ENCODE data around the gene SMIM27. TPM values are rescaled to one million over a fixed set of nuclear protein-coding genes. Genes with fewer than 3 reads are reported as not detected.

The SMIM27 gene
- total and polyA plus RNA-seq, 2 of the 8 experiments (the other 6 are each of a cell fraction or from before 2014, with no cell fraction given): 3.6 to 18.1 TPM

DNA sequence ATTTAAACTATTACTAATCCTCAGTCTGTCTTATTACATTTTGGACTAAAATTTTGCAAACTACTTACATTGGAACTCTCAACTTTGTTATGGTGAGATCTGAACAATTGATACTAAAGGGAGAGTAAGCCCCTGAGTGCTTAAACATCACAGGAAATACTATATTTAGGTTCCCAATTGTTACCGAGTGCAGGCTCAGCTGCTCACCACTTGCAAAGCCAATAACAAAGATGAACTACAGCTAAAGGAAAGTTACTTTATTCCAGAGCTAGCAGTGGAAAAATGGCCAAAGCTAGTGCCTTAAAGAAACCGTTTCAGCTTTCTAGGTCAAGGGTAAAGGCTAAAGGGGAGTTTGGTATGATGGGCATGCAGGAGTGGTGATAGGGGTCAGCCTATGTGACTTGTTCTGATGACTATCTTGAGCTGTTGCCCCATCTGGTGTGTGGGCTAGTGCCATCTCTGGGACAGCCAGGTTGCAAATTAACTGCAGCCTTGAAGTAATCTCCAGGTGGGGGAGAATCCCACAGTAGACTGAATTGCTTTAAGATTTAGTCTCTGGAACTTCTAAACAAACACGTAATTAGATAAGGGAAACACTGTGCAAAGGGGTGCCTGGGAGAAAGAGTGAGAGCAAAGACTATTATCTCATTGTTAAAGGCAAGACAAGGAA is 28.6 kb downstream of the SMIM27 start:
- ChIA-PET POLR2A (ENCODE audit: partially characterized antibody) (interaction anchor here (1.2 to 2.6 kb wide), 3 partner anchors 30 to 444 kb away, joined by 4 to 9 read pairs (median 5); partner anchors contain the start of gene DNAJA1), CTCF (ENCODE audit: partially characterized antibody) (interaction anchor here (0.6 to 12.2 kb wide), 42 partner anchors 7 to 392 kb away, joined by 3 to 248 read pairs (median 4); partner anchors contain the start of genes ACO1, NDUFB6, SMIM27 and TMEM215)
- Histone ChIP-seq H3K4me2 (ENCODE audit: insufficient read depth in 1 of 2, low read depth in 2 of 2, low read length in 2 of 2) (no peak overlapping the region), H2BK12ac (ENCODE audit: low read depth, low read length) (no peak overlapping the region), H3K18ac (ENCODE audit: extremely low read depth, low read length) (no peak overlapping the region), H3K4me3 (ENCODE audit: extremely low read depth in 1 of 4, insufficient read depth in 2 of 4, low read depth in 3 of 4, low read length in 4 of 4) (no peak overlapping the region), H3K14ac (ENCODE audit: insufficient read length) (no peak overlapping the region), H4K8ac (ENCODE audit: extremely low read depth, insufficient read depth, low read length) (no peak overlapping the region), H3K23ac (ENCODE audit: insufficient read length) (no peak overlapping the region), H4K91ac (replicated peaks; ENCODE audit: insufficient read length, low read length) (no peak overlapping the region), H2BK15ac (ENCODE audit: low read length) (no peak overlapping the region), H3K9ac (replicated peaks in 1 of 4; ENCODE audit: extremely low read depth in 1 of 4, low read depth in 3 of 4, low read length in 3 of 4) (no peak overlapping the region), H3K56ac (replicated peaks; ENCODE audit: insufficient read length, low read depth, low read length) (no peak overlapping the region), H3K4me1 (replicated peaks in 1 of 4; ENCODE audit: control insufficient read depth in 3 of 4, insufficient read depth in 4 of 4, low read length in 3 of 4) (no peaks in the 10 kb centered on the region), H3K27me3 (replicated peaks in 1 of 4; ENCODE audit: control insufficient read depth in 3 of 4, extremely low read depth in 1 of 4, insufficient read depth in 3 of 4, low read length in 3 of 4) (no peaks in the 10 kb centered on the region), H2BK120ac (replicated peaks; ENCODE audit: low read depth, low read length) (no peak overlapping the region), H2AFZ (ENCODE audit: low read length) (peak overlapping the region; percentile 85), H4K20me1 (replicated peaks in 1 of 2; ENCODE audit: control insufficient read depth in 1 of 2, insufficient read depth in 2 of 2, low read length in 2 of 2) (no peaks in the 10 kb centered on the region), H3K79me2 (ENCODE audit: control insufficient read depth in 1 of 2, insufficient read depth in 2 of 2, low read length in 2 of 2) (no peaks in the 10 kb centered on the region), H3K4ac (replicated peaks; ENCODE audit: insufficient read length, low read depth, low read length) (no peak overlapping the region), H3K23me2 (ENCODE audit: low read depth, low read length) (no peaks in the 10 kb centered on the region), H3K36me3 (ENCODE audit: control insufficient read depth in 2 of 4, insufficient read depth in 4 of 4, low read length in 3 of 4) (no peaks in the 10 kb centered on the region), H3K79me1 (ENCODE audit: low read depth, low read length) (no peaks in the 10 kb centered on the region), H2BK5ac (ENCODE audit: low read depth, low read length) (no peak overlapping the region), H3K9me3 (ENCODE audit: insufficient read depth in 2 of 2, low read depth in 1 of 2, low read length in 1 of 2) (no peaks in the 10 kb centered on the region), H2BK20ac (ENCODE audit: low read length) (no peak overlapping the region), H2AK5ac (ENCODE audit: low read depth, low read length) (no peak overlapping the region), H3K27ac (ENCODE audit: low read depth, low read length) (no peak overlapping the region), H4K5ac (ENCODE audit: insufficient read length, low read depth, low read length) (no peak overlapping the region)
- WGBS, 2 experiments (ENCODE audit: extremely low coverage in 1 of 2, insufficient coverage in 1 of 2, insufficient read length in 1 of 2, insufficient replicate concordance in 2 of 2, low coverage in 1 of 2, low lambda C conversion rate in 2 of 2, missing lambda C conversion rate in 1 of 2): 73% methylated on average over 3 of the region's 3 CpGs; no CpG with 5 or more reads in 1 of the 2 experiments
- FAIRE-seq (no peak), DNase-seq (ENCODE audit: low read depth in 1 of 2, low spot score in 2 of 2) (no peak)
- TF ChIP-seq RNF2 (IDR thresholded peaks at IDR 0.05; ENCODE audit: borderline replicate concordance, low read depth, low read length, missing control alignments, poor library complexity, severe bottlenecking) (no peak), SIN3A (conservative IDR thresholded peaks at IDR 0.05 in 1 of 2, IDR thresholded peaks at IDR 0.05 in 1 of 2; ENCODE audit: low read depth in 1 of 2, low read length in 2 of 2) (no peak), ZNF274 (IDR thresholded peaks at IDR 0.05; ENCODE audit: borderline replicate concordance, extremely low read depth, low read length) (no peak), POU5F1 (IDR thresholded peaks at IDR 0.05; ENCODE audit: low read depth, low read length) (no peak), CBX5 (IDR thresholded peaks at IDR 0.05; ENCODE audit: low read depth, low read length) (no peak), RFX5 (IDR thresholded peaks at IDR 0.05; ENCODE audit: borderline replicate concordance, low read depth, low read length) (no peak), TEAD4 (IDR thresholded peaks at IDR 0.05; ENCODE audit: low read depth, low read length) (no peak), HDAC2 (IDR thresholded peaks at IDR 0.05; ENCODE audit: borderline replicate concordance in 1 of 2, low read depth in 2 of 2, low read length in 2 of 2) (no peak), PHF8 (conservative IDR thresholded peaks at IDR 0.05; ENCODE audit: low read depth, low read length) (no peak), YY1 (IDR thresholded peaks at IDR 0.05; ENCODE audit: low read depth, low read length) (no peak)
- TF ChIP-seq, protein P1, sequence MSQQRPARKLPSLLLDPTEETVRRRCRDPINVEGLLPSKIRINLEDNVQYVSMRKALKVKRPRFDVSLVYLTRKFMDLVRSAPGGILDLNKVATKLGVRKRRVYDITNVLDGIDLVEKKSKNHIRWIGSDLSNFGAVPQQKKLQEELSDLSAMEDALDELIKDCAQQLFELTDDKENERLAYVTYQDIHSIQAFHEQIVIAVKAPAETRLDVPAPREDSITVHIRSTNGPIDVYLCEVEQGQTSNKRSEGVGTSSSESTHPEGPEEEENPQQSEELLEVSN (IDR thresholded peaks at IDR 0.05): no peak

Data from H1 (cell line).